Activated naive CD4-positive, alpha-beta T cell treated with anti-CD3 and anti-CD28 coated beads, Interleukin-2, amount 10 ng/mL, durations not matched to agents 7 days and 5 days (primary cell): ENCODE measurements around the gene ITGB2.

Experiments
- CTCF ChIA-PET: fragments of 350-600 bp; sonication (Branson Sonifier 250); formaldehyde crosslinking; loops from one replicate; lab custom pipeline; 2021; ENCODE audit warnings: antibody characterized with exemption; lab: Charles Lee
- DNase-seq: peaks from one replicate; pipeline ENCODE4 v3.0.0-alpha.2; 2020
- H3K27ac Mint-ChIP-seq: one replicate; pipeline ENCODE4 v1.8.0; 2021; ENCODE audit warnings: mild to moderate bottlenecking, moderate library complexity, mixed read lengths
- H3K27me3 Mint-ChIP-seq: one replicate; pipeline ENCODE4 v1.8.0; 2021; ENCODE audit warnings: mild to moderate bottlenecking, mixed read lengths
- H3K36me3 Mint-ChIP-seq: one replicate; pipeline ENCODE4 v1.8.0; 2021; ENCODE audit warnings: mixed read lengths
- H3K4me1 Mint-ChIP-seq: one replicate; pipeline ENCODE4 v1.8.0; 2021; ENCODE audit warnings: mixed read lengths
- H3K4me3 Mint-ChIP-seq: one replicate; pipeline ENCODE4 v1.8.0; 2021; ENCODE audit warnings: mild to moderate bottlenecking, moderate library complexity, mixed read lengths
- H3K9me3 Mint-ChIP-seq: one replicate; pipeline ENCODE4 v1.8.0; 2021; ENCODE audit warnings: mixed read lengths

ITGB2 gene

DNA sequence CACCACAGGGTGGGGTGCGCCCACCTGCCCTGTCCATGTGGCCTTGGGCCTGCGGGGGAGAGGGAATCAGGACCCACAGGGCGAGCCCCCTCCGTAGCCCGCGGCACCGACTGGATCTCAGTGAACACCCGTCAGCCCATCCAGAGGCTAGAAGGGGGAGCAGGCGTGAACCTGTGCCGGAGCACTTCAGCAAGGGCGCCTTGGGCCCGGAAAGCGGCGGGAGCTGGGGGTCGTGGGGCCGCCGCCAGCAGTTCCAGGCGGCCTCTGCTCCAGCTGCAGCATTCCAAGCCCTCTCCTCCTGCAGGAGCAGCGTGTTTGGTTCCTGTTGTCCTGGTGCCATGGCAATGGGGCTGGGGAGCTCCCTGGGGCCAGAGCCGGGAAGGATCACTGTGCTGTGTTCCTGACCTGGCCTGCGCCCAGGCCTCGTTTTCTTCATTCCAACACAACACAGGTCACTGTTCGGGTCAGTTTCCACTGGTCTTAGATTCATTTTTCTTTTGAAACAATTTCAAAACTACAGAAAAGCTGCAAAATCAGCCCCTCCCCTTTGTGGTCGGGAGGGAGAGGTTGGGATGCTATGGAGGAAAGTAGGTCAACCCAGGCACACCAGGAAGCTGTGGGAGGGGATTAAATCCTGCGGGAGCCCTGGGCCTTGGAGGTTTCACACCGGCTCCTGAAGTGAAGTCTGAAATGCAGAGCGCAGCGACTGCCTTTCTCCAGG is 37.9 kb upstream of the ITGB2 start:
- H3K4me3 Mint-ChIP-seq, result no peak overlapping the region
- CTCF ChIA-PET, result interaction anchor here (0.7 to 1.5 kb wide), 4 partner anchors 171 to 481 kb away, joined by 3 to 4 read pairs (median 3); no protein-coding TSS in a partner anchor
- H3K27me3 Mint-ChIP-seq, result no peaks in the 10 kb centered on the region
- no peak overlapping the region for H3K27ac Mint-ChIP-seq
- H3K4me1 Mint-ChIP-seq, result no peaks in the 10 kb centered on the region
- no peaks in the 10 kb centered on the region for H3K9me3 Mint-ChIP-seq
- no peak for DNase-seq
- H3K36me3 Mint-ChIP-seq, result peaks cover 16% of the 10 kb centered on the region

GRCh38 chr21:44957901-44958451 is 37.3 kb upstream of the ITGB2 start:
- no peaks in the 10 kb centered on the region for H3K4me1 Mint-ChIP-seq
- no peak overlapping the region for H3K4me3 Mint-ChIP-seq
- peak overlapping the region; percentile 37 for H3K27ac Mint-ChIP-seq
- no peak for DNase-seq
- no peaks in the 10 kb centered on the region for H3K27me3 Mint-ChIP-seq
- peaks cover 13% of the 10 kb centered on the region for H3K36me3 Mint-ChIP-seq
- H3K9me3 Mint-ChIP-seq, result no peaks in the 10 kb centered on the region
- CTCF ChIA-PET, result interaction anchor here (0.7 to 1.8 kb wide), 5 partner anchors 10 to 482 kb away, joined by 3 to 6 read pairs (median 3); no protein-coding TSS in a partner anchor

- Mint-ChIP-seq H3K36me3 (peaks cover 11% of the 10 kb centered on the region), H3K4me3 (no peak overlapping the region), H3K4me1 (no peaks in the 10 kb centered on the region), H3K27ac (peak overlapping the region; percentile 37), H3K27me3 (no peaks in the 10 kb centered on the region), H3K9me3 (no peaks in the 10 kb centered on the region)
- CTCF ChIA-PET, result interaction anchor here (1.2 to 14.6 kb wide), 4 partner anchors 9 to 183 kb away, joined by 4 to 231 read pairs (median 5); no protein-coding TSS in a partner anchor
- no peak for DNase-seq
These were observed 36.5 kb upstream of the ITGB2 start for GRCh38 chr21:44957047-44957831.

- Mint-ChIP-seq H3K4me3 (no peak overlapping the region), H3K4me1 (no peaks in the 10 kb centered on the region), H3K27ac (no peak overlapping the region), H3K9me3 (no peaks in the 10 kb centered on the region), H3K27me3 (no peaks in the 10 kb centered on the region), H3K36me3 (peaks cover 11% of the 10 kb centered on the region)
- CTCF ChIA-PET, result interaction anchor here (1.6 to 14.6 kb wide), 3 partner anchors 8 to 184 kb away, joined by 4 to 231 read pairs (median 6); no protein-coding TSS in a partner anchor
- DNase-seq, result no peak
These were observed 35.8 kb upstream of the ITGB2 start for GRCh38 chr21:44956356-44957046.

DNA sequence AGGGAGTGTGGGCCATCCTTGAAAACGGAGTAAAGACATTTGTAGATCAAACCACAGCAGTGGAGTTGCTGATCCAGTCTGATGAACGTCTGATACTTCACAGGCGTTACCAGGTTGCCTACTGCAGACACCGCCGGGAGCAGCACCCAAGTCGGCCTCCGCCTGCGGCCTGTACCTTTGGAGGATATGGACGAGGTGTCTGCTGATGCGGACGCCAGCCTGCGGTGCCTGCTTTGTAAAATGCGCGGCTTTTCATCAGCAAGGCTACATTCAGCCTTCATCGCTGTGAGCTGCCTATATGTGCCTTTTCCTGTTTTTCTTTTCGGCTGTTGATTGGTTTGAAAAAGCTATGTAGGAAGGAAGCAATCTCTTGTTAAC is 35.1 kb upstream of the ITGB2 start:
- no peak for DNase-seq
- Mint-ChIP-seq H3K9me3 (no peaks in the 10 kb centered on the region), H3K27me3 (no peaks in the 10 kb centered on the region), H3K4me1 (no peaks in the 10 kb centered on the region), H3K27ac (no peak overlapping the region), H3K36me3 (peaks cover 8% of the 10 kb centered on the region), H3K4me3 (no peak overlapping the region)
- CTCF ChIA-PET, result interaction anchor here (1.6 to 14.6 kb wide), 2 partner anchors 172 to 184 kb away, joined by 4 to 231 read pairs; no protein-coding TSS in a partner anchor

DNA sequence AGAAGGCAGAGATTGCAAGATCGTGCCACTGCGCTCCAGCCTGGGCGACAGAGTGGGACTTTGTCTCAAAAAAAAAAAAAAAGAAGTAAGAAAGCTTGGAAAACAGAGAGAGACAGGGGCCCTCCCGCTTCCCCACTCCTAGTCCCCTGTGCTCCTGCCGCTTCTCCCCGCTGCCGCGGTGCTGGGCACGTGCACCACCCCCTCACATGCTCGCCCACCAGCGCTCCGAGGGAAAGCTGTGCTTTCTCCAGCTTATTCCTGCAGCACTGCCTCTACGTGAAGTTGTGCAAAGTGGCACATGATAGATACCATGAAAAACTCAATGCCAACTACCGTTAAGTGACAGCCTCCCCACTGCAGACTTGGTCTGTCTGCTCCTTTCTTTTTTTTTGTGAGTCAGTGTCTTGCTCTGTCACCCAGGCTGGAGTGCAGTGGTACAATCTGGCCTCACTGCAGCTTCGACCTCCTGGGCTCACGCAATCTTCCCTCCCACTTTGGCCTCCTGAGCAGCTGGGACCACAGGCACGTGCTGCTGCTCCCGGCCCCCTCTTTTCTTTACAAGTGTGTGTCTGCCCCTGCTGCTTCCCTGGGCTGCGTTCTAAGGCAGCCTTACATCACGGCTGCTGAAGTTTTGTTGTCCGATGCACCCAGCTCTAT is 34.6 kb upstream of the ITGB2 start:
- Mint-ChIP-seq H3K27me3 (no peaks in the 10 kb centered on the region), H3K4me3 (no peak overlapping the region), H3K4me1 (no peaks in the 10 kb centered on the region), H3K9me3 (no peaks in the 10 kb centered on the region), H3K27ac (no peak overlapping the region), H3K36me3 (peaks cover 7% of the 10 kb centered on the region)
- no peak for DNase-seq
- CTCF ChIA-PET, result interaction anchor here (0.7 to 14.6 kb wide), 3 partner anchors 157 to 185 kb away, joined by 4 to 231 read pairs (median 4); no protein-coding TSS in a partner anchor

- peaks cover 4% of the 10 kb centered on the region for H3K4me1 Mint-ChIP-seq
- CTCF ChIA-PET, result interaction anchor here (0.7 to 14.6 kb wide), 2 partner anchors 158 to 186 kb away, joined by 4 to 231 read pairs; no protein-coding TSS in a partner anchor
- no peak overlapping the region for H3K4me3 Mint-ChIP-seq
These were observed 33.6 kb upstream of the ITGB2 start for GRCh38 chr21:44954281-44954771.

DNA sequence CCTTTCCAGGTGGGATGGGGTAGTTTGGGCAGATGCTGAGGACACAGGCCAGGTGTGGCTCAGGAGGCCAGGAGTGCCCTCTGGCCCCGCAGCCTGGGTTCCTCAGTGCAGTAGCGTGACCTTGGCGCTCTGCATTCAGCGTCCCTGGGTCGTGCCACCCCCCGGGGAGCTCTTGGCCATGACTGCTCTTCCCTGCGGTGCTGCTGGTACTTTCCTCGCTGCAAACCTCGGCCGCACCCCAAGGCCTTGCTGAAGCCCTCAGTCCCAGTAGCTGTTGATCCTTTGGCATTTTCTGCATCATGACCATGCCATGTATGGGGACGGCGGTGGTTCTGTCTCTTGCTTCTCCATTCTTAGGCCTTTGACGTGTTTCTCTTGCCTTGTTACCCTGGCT is 32.9 kb upstream of the ITGB2 start:
- CTCF ChIA-PET, result interaction anchor here (11.2 to 14.6 kb wide), 2 partner anchors 175 to 186 kb away, joined by 155 to 231 read pairs; no protein-coding TSS in a partner anchor

More at GRCh38 chr21:44954281-44954771, 33.6 kb upstream of the ITGB2 start:
- H3K27ac Mint-ChIP-seq, result no peak overlapping the region
- H3K36me3 Mint-ChIP-seq, result peaks cover 7% of the 10 kb centered on the region
- no peak for DNase-seq
- H3K27me3 Mint-ChIP-seq, result no peaks in the 10 kb centered on the region
- no peaks in the 10 kb centered on the region for H3K9me3 Mint-ChIP-seq

DNA sequence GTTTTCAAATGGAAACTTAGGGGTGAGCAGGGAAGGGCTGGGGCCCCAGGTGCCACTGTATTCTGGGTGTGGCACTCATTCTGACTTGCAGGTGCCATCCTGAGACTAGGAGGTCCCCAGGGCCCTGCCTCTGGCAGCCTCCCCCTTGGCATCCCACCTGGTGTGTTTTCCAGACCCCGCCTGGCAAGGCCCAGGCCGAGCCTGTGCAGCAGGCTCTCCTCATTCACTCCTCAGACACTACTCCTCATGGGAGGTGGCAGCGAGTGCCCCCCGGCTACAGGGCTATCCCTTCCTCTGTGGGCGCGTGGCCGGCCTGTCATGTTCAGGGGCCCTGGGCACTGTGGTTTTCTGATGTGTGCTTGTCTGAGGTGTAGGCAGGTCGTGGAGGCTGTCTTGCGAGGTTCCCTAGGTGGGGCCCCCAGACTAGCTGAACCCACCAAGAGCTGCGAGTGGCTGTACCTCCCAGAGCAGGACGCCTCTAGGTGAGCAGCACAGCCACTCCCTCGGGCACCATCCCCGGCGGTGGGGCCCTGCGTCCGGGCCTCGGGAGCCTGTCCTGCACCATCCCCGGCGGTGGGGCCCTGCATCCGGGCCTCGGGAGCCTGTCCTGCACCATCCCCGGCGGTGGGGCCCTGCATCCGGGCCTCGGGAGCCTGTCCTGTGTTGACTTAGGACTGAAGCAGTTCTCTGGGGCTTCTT is 32.4 kb upstream of the ITGB2 start:
- CTCF ChIA-PET, result interaction anchor here (11.2 to 14.6 kb wide), 2 partner anchors 176 to 187 kb away, joined by 155 to 231 read pairs; no protein-coding TSS in a partner anchor
- Mint-ChIP-seq H3K36me3 (peaks cover 7% of the 10 kb centered on the region), H3K4me1 (peaks cover 4% of the 10 kb centered on the region)

More for the DNA sequence above, 32.9 kb upstream of the ITGB2 start:
- no peak overlapping the region for H3K27ac Mint-ChIP-seq
- no peaks in the 10 kb centered on the region for H3K27me3 Mint-ChIP-seq
- DNase-seq, result no peak
- H3K36me3 Mint-ChIP-seq, result peaks cover 7% of the 10 kb centered on the region
- H3K9me3 Mint-ChIP-seq, result no peaks in the 10 kb centered on the region
- no peak overlapping the region for H3K4me3 Mint-ChIP-seq
- peaks cover 4% of the 10 kb centered on the region for H3K4me1 Mint-ChIP-seq

GRCh38 chr21:44952116-44952928 is 31.6 kb upstream of the ITGB2 start:
- CTCF ChIA-PET, result interaction anchor here (11.2 to 14.6 kb wide), 2 partner anchors 177 to 188 kb away, joined by 155 to 231 read pairs; no protein-coding TSS in a partner anchor
- DNase-seq, result no peak
- Mint-ChIP-seq H3K27me3 (no peaks in the 10 kb centered on the region), H3K36me3 (peaks cover 10% of the 10 kb centered on the region), H3K4me3 (no peak overlapping the region), H3K27ac (no peak overlapping the region), H3K4me1 (peaks cover 6% of the 10 kb centered on the region), H3K9me3 (no peaks in the 10 kb centered on the region)

More for the DNA sequence above, 32.4 kb upstream of the ITGB2 start:
- DNase-seq, result no peak
- no peak overlapping the region for H3K27ac Mint-ChIP-seq
- H3K9me3 Mint-ChIP-seq, result no peaks in the 10 kb centered on the region
- H3K4me3 Mint-ChIP-seq, result no peak overlapping the region
- no peaks in the 10 kb centered on the region for H3K27me3 Mint-ChIP-seq

DNA sequence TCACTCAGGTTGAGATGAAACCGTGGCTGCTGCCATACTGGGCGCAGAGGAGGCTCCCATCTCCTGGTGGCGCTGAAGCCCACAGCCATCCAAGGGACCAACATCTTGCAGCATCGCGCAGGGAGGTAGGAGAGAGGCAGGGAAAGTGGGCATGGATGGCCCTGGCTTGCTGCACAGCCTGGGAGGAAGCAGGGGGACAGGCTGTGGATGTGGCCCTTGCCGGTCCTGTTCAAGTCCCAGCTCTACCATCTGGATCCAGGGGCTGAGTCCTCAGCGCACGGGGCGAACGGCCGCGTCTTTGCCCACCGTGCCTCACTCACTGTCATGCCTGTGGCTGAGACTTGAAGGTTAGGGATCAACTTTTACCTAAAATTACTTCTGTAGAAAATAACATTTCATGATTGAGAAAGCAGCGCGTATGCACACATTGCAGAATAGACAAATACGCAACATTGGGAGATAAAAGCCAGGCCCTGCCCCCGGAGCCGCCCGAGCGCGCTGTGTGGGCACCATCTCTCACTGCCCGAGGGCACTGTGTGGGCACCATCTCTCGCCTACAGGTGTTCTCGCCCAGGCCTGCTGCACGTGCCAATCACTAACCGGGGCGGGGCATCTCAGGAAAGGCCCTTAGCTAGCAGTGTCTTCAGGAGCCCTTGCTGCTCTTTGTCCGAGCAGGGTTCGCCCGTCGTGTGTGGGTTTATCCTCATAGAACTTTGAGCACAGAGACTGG is 30.7 kb upstream of the ITGB2 start:
- Mint-ChIP-seq H3K36me3 (peaks cover 12% of the 10 kb centered on the region), H3K27me3 (no peaks in the 10 kb centered on the region), H3K9me3 (no peaks in the 10 kb centered on the region), H3K4me1 (peaks cover 10% of the 10 kb centered on the region), H3K27ac (no peak overlapping the region), H3K4me3 (no peak overlapping the region)
- CTCF ChIA-PET, result interaction anchor here (1.4 to 14.6 kb wide), 3 partner anchors 146 to 189 kb away, joined by 3 to 231 read pairs (median 155); no protein-coding TSS in a partner anchor
- DNase-seq, result no peak
